Gastroesophageal sphincter (tissue), 4 donors: ENCODE results near the gene WDFY3. TPM values are rescaled to one million over a fixed set of nuclear protein-coding genes. Genes with fewer than 3 reads are reported as not detected.

Experiments used
- ATAC-seq: fragments of 150-250 bp; one replicate; pipeline ENCODE4 v1.9.1; 2016; ENCODE audit warnings: mild to moderate bottlenecking, moderate library complexity
- H3K27ac ChIP-seq, 4 donors: fragments of 200-600 bp; sonication (generic) in 3 of 4; 1 replicate in 3 of 4; 2 replicates in 1 of 4; pipeline ENCODE4 v1.5.1; 2016 to 2019
- H3K27me3 ChIP-seq: fragments of 200-600 bp; sonication (generic); one replicate; pipeline ENCODE4 v1.5.1; 2019
- H3K36me3 ChIP-seq, 2 donors: fragments of 200-600 bp; sonication (generic); one replicate each; pipeline ENCODE4 v1.5.1; 2019; ENCODE audit warnings: control low read depth in 1 of 2
- H3K4me1 ChIP-seq, 3 donors: fragments of 200-600 bp; sonication (generic); 1 replicate in 2 of 3; 2 replicates in 1 of 3; pipeline ENCODE4 v1.5.1; 2016 to 2019; ENCODE audit warnings: control low read depth in 2 of 3
- H3K4me3 ChIP-seq, 2 donors: fragments of 200-600 bp; sonication (generic); one replicate each; pipeline ENCODE4 v1.5.1; 2019; ENCODE audit warnings: mild to moderate bottlenecking in 1 of 2, moderate library complexity in 1 of 2
- H3K9me3 ChIP-seq, 3 donors: fragments of 200-600 bp; sonication (generic); one replicate each; pipeline ENCODE4 v1.5.1; 2017 to 2019; ENCODE audit warnings: control low read depth in 2 of 3
- EP300 ChIP-seq: sonication (generic); formaldehyde crosslinking; IDR thresholded peaks from one replicate; pipeline ENCODE4 v1.6.1; 2017; ENCODE audit warnings: antibody characterized with exemption, mild to moderate bottlenecking
- POLR2A ChIP-seq, 2 donors: fragments of 450-650 bp; IDR thresholded peaks; one replicate each; pipeline ENCODE4 v1.6.1; 2017; ENCODE audit warnings: antibody characterized with exemption in 2 of 2, mild to moderate bottlenecking in 2 of 2, moderate library complexity in 1 of 2
- POLR2AphosphoS5 ChIP-seq: sonication (generic); formaldehyde crosslinking; IDR thresholded peaks from one replicate; pipeline ENCODE4 v1.6.1; 2017; ENCODE audit warnings: antibody characterized with exemption
- WGBS, 2 donors: methylation state at CpG; one replicate each; pipeline ENCODE4 v1.1.5; 2018; ENCODE audit warnings: low coverage in 1 of 2; 5-methylcytosine and 5-hydroxymethylcytosine counted together
- total RNA-seq, 4 donors: library from RNA; depleted of rRNA; stranded (reverse); fragments of >200 nt; gene quantifications; one replicate each; pipeline ENCODE4 v1.1.0, GENCODE V29; 2016
- TF ChIP-seq, protein P1 (sequence below), 4 experiments: fragments of 200-600 bp in 2 of 4; fragments of 450-650 bp in 2 of 4; sonication (generic) in 1 of 4; IDR thresholded peaks; one replicate each; pipeline ENCODE4 v1.5.1; 2017 to 2019; ENCODE audit warnings: antibody characterized with exemption in 4 of 4, mild to moderate bottlenecking in 2 of 4, moderate library complexity in 2 of 4

Gene WDFY3
- total RNA-seq, 4 donors from 2014 or later, result 76.7 to 140 (median 90.1) TPM

DNA sequence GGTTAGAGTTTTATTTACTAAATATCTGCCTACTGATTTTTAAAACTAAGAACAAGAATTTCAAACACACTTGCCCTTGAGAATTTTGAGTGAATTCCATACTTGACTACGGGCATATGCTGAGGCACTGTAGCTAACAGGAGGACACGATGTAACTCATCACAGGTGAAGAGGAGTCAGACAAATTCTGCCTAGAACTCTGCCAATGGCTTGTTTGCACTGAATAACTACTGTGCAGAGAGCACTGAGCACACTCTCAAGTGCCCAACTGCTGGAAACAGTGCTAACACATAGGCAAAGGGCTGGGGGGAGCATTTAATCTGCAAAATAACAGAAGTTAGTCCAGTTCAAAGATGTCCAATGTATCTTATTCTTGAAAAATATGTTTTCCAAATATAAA, 104.4 kb downstream of the WDFY3 start:
- TF ChIP-seq POLR2A (IDR thresholded peaks at IDR 0.05) (no peak), EP300 (no peak), POLR2AphosphoS5 (no peak)
- TF ChIP-seq, protein P1, sequence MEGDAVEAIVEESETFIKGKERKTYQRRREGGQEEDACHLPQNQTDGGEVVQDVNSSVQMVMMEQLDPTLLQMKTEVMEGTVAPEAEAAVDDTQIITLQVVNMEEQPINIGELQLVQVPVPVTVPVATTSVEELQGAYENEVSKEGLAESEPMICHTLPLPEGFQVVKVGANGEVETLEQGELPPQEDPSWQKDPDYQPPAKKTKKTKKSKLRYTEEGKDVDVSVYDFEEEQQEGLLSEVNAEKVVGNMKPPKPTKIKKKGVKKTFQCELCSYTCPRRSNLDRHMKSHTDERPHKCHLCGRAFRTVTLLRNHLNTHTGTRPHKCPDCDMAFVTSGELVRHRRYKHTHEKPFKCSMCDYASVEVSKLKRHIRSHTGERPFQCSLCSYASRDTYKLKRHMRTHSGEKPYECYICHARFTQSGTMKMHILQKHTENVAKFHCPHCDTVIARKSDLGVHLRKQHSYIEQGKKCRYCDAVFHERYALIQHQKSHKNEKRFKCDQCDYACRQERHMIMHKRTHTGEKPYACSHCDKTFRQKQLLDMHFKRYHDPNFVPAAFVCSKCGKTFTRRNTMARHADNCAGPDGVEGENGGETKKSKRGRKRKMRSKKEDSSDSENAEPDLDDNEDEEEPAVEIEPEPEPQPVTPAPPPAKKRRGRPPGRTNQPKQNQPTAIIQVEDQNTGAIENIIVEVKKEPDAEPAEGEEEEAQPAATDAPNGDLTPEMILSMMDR (IDR thresholded peaks at IDR 0.05), result no peak
- no peak overlapping the region for H3K27ac ChIP-seq
- H3K36me3 ChIP-seq, result peaks cover 0 to 19% of the 10 kb centered on the region in 2 donors
- H3K27me3 ChIP-seq, result no peaks in the 10 kb centered on the region
- peaks cover 0 to 5% (median 0%) of the 10 kb centered on the region in 3 donors for H3K4me1 ChIP-seq
- H3K4me3 ChIP-seq, result no peak overlapping the region
- WGBS, 2 donors, result 96 to 100% methylated on average over 1 to 2 of the region's 2 CpGs
- ATAC-seq, result no peak
- no peaks in the 10 kb centered on the region for H3K9me3 ChIP-seq

DNA sequence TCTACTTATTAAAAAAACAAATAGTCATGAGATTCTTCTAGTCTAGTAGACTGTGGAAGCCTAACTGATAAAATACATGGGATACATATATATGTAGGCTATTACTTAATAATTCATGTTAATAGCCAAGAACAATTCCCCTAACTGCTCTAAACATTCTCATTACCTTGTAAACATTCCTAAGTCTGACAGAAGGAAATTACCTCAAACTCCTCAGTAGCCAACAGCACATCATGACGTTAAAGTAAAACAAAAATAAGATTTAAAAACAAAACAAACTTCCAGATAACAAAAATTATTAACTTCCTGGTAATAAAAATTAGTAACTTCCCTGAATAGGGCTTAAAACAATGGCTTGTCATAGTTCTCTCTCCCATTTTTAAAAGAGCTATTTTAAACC, 109.2 kb downstream of the WDFY3 start:
- Histone ChIP-seq H3K27ac (no peak overlapping the region), H3K4me3 (no peak overlapping the region), H3K27me3 (no peaks in the 10 kb centered on the region), H3K4me1 (peaks cover 0 to 17% (median 4%) of the 10 kb centered on the region in 3 donors), H3K9me3 (no peaks in the 10 kb centered on the region), H3K36me3 (peaks cover 0 to 19% of the 10 kb centered on the region in 2 donors)
- whole genome bisulfite sequencing, 2 donors, result 44 to 74% methylated on average over 1 of the region's 1 CpG
- no peak for ATAC-seq
- TF ChIP-seq POLR2AphosphoS5 (no peak), POLR2A (IDR thresholded peaks at IDR 0.05) (no peak)
- TF ChIP-seq, protein P1 (IDR thresholded peaks at IDR 0.05), result no peak

DNA sequence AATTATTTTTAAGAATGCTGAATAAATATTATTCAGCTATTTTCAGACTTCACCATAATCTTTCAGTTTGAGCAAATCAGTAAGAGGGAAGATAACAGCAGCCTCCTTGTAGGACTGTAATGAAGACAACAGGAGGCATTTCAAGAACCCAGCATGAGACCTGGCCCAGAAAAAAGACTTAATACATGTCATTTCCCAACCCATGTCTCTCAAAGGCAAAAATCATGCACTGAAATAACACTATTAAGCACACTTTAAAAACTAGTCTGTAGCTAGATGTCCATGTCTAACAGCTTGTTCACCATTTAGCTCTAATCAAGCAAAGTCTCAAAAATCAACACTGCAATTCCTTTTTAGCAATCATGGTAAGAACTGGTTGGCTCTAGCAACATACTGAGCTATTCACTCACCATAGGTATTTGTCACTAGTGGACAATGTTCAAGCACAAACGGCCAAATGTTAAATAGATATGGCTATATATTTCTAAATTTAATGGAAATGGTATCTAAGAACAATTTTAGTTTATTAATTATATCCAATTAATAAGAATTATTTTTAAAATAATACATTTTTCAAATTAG, 109.9 kb downstream of the WDFY3 start:
- no peak for TF ChIP-seq POLR2AphosphoS5
- TF ChIP-seq, protein P1 (IDR thresholded peaks at IDR 0.05), result no peak
- no peak for TF ChIP-seq EP300
- no peak for TF ChIP-seq POLR2A (IDR thresholded peaks at IDR 0.05)
- Histone ChIP-seq H3K27me3 (no peaks in the 10 kb centered on the region), H3K9me3 (no peaks in the 10 kb centered on the region), H3K4me1 (peaks cover 0 to 21% (median 4%) of the 10 kb centered on the region in 3 donors), H3K36me3 (peaks cover 0 to 19% of the 10 kb centered on the region in 2 donors), H3K4me3 (no peak overlapping the region), H3K27ac (no peak overlapping the region)
- WGBS, 2 donors, result 71 to 93% methylated on average over 1 of the region's 1 CpG
- no peak for ATAC-seq

DNA sequence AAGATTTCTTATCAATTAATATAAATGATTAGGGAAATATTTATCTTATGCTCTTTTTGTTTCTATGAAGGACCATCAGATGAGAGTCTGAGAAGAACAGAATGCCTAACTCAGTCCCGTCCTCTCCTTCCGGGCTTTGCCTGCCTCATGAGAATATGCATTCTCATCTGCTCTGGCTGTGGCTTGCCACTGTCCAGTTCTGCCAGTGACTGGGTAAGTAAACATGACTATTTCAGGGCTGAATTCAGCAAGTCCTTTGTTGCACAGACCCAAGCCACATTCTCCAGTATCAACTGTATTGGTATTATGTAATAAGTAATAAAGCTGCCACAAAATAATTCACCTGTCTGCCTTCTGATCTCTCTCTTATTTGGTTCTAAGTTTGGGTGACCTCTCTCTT, 110.7 kb downstream of the WDFY3 start:
- Histone ChIP-seq H3K27me3 (no peaks in the 10 kb centered on the region), H3K36me3 (peaks cover 0 to 19% of the 10 kb centered on the region in 2 donors), H3K9me3 (no peaks in the 10 kb centered on the region), H3K4me1 (peaks cover 0 to 21% (median 4%) of the 10 kb centered on the region in 3 donors), H3K27ac (no peak overlapping the region), H3K4me3 (no peak overlapping the region)
- 39 to 52% methylated on average over 2 of the region's 2 CpGs for WGBS, 2 donors
- ATAC-seq, result no peak
- TF ChIP-seq POLR2A (IDR thresholded peaks at IDR 0.05), result no peak
- no peak for TF ChIP-seq POLR2AphosphoS5
- TF ChIP-seq, protein P1 (IDR thresholded peaks at IDR 0.05), result no peak
- TF ChIP-seq EP300, result no peak

DNA sequence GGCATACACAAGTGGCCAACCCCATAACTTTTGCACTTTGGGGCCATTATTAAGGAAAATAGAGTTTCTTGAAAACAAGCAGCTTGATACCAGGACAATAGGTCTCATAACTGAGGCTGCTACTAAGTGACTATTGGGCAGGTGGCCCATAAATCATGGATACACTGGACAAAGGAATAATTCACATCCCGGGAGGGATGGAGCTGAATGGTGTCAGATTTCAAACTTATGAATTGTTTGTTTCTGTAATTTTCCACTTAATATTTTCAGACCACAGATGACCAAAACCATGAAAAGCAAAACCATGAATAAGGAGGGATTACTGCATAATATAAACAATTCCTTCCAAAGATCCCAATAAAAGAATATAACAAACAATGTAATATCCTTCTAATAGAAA, 114.4 kb downstream of the WDFY3 start:
- no peak for ATAC-seq
- H3K4me3 ChIP-seq, result no peak overlapping the region
- peaks cover 0 to 28% (median 4%) of the 10 kb centered on the region in 3 donors for H3K4me1 ChIP-seq
- TF ChIP-seq POLR2A (IDR thresholded peaks at IDR 0.05), result no peak
- TF ChIP-seq, protein P1 (IDR thresholded peaks at IDR 0.05), result no peak
- TF ChIP-seq EP300, result no peak
- TF ChIP-seq POLR2AphosphoS5, result no peak
- WGBS, 2 donors, result 14 to 40% methylated on average over 1 of the region's 1 CpG
- no peaks in the 10 kb centered on the region for H3K9me3 ChIP-seq
- H3K27me3 ChIP-seq, result no peaks in the 10 kb centered on the region
- H3K36me3 ChIP-seq, result peaks cover 0 to 19% of the 10 kb centered on the region in 2 donors
- no peak overlapping the region for H3K27ac ChIP-seq
